T-helper 1 cell treated with Interleukin-12 subunit alpha and Interleukin-12 subunit beta and Interleukin-4 antibody, amounts not matched to agents 30 ng/mL and 1 ng/mL, for 36 hours (primary cell): ENCODE data around the gene ARHGAP42. TPM values are rescaled to one million over a fixed set of nuclear protein-coding genes. Genes with fewer than 3 reads are reported as not detected.

Experiments
- intact Hi-C: fragments of 100-400 bp; cut with micrococcal nuclease; formaldehyde crosslinking; loops from one replicate; pipeline ENCODE4 v1.15.1; 2024
- total RNA-seq: library from RNA; stranded (reverse); gene quantifications from 2 replicates; pipeline ENCODE4 v1.2.3, GENCODE V29; 2022

The ARHGAP42 gene
- total RNA-seq, 1 donor from 2014 or later: 0.25 TPM

DNA sequence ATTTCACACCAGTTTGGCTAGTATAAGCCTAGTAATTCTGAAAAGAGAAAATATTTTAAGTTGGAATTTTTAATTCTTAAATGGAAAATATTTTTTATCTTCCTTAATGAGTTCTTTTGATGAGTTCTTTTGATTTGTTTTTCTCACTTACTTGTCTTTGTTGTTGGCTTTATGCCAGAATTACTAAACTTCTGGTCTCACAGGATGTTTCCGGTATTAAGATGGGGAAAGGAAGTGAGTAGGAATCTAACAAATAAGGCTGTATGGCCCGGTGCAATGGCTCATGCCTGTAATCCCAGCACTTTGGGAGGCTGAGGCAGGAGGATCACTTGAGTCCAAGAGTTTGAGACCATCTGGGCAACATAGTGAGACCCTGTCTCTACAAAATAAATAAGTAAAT lies 106.4 kb downstream of the ARHGAP42 start:
- intact Hi-C loops: no loop called here

GRCh38 chr11:100794446-100794845 lies 107.4 kb downstream of the ARHGAP42 start:
- intact Hi-C loops: no loop called here

DNA sequence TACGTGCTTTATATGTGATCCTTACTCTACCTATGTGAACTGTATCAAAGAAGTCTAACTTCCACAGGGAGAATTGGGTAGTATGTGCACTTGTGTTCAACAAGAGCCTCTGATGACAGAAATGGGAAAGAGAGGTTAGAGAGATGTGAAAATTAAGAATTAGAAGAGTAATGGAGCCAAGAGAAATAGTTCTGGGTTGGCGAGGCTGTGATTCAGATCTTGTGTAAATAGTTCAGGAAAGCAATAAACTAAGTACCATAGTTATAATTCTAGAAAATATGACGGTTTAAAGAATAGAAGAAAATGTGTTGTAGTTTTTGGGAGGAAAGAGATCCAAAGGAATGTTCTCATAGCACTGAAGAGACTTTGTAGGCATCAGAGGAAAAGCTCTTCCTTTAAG lies 112.4 kb downstream of the ARHGAP42 start:
- intact Hi-C loops: no loop called here

DNA sequence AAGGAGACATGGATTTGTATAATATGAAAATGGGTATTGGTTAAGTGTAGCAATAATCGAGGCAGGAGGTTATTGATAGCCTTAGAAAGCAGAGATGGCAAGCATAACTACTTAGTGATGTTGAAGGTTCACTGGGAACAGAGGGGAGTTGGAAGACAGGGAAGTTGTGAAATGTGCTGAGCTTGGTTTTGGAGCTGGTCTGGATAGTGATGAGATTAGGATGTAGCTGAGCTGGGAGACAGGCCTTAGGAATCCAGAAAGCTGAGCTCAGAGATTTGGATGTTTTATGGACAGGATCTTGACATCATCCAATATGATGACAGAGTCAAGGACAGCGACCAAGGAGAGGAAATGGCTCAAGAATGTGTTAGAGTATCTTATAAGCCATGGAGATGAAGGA lies 113.1 kb downstream of the ARHGAP42 start:
- intact Hi-C loops: no loop called here

DNA sequence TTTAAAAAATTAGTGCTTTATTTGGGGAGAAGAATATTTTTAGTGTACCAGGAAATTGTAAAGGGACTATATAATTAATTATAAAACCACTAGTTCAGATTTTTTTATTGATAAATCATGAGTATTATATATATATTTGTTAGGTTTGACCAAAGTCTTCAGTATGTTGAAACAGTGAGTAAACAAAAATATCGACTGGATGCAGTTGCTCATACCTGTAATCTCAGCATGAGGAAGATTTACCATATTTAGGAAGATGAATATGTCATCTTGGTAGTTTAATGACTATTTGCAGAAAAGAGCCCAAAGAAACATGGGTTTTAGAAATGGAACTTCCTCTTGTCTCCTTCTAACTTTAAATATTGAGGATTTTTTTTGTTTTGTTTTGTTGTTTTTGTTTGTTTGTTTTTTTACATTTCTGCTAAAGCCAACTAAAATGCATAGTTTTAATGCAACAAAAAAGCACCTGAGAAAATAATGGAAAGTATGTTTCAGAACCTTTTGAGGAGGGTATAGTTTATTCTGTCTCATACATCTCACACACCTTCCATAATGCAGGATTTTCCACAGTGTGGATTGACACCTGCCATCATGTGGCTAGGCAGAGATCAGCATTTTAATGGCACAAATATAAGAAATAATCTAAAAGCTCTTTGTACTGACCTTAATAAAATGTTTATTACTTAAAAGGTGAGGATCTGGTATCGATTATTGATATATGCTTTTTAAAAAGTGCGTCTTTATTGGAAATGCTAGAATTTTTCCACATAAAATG lies 114.3 kb downstream of the ARHGAP42 start:
- intact Hi-C loops: no loop called here

DNA sequence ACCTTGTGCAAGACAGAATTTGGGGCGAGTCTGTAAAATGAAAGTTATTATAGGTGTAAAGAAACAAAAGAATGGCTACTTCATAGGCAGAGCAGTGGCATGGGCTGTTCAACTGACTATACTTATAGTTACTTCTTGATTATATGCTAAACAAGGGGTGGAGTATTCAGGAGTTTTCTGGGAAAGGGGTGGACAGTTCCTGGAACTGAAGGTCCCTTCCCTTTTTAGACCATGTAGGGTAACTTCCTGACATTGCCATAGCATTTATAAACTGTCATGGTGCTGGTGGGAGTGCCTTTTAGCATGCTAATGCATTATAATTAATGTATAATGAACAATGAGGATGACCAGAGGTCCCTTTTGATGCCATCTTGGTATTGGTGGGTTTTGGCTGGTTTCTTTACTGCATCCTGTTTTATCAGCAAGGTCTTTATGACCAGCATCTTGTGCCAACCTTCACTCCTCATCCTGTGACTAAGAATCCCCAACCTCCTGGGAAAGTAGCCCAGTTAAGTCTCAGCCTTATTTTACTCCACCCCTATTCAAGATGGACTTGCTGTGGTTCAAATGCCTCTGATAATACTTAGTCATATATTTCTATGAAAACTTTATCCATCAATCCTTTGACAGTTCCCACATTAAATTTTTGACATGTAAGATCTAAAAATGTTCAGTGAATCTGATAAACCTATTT lies 118.6 kb downstream of the ARHGAP42 start:
- intact Hi-C loops: no loop called here

DNA sequence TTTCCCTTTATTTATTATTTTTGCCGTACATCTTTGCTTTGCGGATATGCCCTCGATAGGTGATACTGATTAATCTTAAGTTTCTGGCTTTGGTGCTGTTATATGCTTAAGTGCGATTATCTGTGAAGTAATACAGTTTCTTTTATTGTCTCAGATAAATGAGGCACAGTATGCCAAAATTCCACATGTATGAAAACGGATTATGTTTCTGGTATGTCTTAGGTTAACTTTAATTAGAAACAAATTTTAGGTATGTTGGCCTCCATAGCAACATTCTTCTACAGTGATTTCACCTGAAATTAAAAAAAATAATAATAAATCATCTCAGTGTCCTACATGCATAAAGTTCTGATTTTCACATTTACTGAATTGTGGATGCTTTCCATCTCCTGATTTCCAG lies 119.2 kb downstream of the ARHGAP42 start:
- intact Hi-C loops: no loop called here

GRCh38 chr11:100808904-100809491 lies 121.9 kb downstream of the ARHGAP42 start:
- intact Hi-C loops: no loop called here

GRCh38 chr11:100810146-100810545 lies 123.1 kb downstream of the ARHGAP42 start:
- intact Hi-C loops: no loop called here

GRCh38 chr11:100810666-100811065 lies 123.6 kb downstream of the ARHGAP42 start:
- intact Hi-C loops: no loop called here

- intact Hi-C loops: no loop called here
These were observed 125.4 kb downstream of the ARHGAP42 start for GRCh38 chr11:100812517-100812916.

- intact Hi-C loops: no loop called here
These were observed 128.8 kb downstream of the ARHGAP42 start for GRCh38 chr11:100815787-100816330.

DNA sequence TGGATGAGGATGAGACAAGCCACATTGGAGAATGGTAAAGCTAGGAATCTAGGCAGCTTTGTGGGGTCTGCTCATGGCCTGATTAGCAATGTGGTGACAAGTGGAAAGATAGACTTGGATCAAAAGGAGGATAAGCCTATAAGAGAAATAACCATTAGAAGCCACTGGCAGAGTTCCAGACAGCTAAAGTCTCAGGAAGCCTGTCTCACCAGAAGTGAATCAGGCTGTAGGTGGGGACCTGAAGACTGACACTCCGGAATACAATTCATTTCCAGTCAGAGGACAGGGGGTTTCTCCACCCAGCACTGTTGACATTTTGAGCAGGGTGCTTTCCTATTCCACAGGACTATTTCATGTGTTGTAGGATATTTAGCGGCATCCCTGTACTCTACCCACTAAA lies 129.7 kb downstream of the ARHGAP42 start:
- intact Hi-C loops: no loop called here

GRCh38 chr11:100817620-100818019 lies 130.5 kb downstream of the ARHGAP42 start:
- intact Hi-C loops: no loop called here

GRCh38 chr11:100820621-100821020 lies 133.5 kb downstream of the ARHGAP42 start:
- intact Hi-C loops: no loop called here

DNA sequence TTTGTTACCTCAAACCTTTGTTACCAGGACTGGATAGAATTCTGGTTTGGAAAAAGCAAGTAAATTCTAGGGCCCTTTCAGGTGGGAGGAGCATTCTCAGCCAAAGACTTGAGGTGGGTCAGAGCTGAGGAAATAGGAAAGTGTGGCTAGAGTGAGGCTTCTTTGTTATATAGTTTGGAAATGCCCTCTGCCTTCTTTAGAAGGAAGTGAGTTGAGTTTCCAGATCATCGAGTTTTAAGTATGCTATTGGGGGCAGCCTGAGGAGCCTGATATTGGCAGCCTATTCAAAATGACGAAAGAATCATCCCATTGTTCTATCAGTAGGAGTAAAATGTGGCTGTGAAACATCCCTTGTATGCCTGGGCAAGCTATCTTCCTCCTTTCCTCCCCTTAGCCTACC lies 134.1 kb downstream of the ARHGAP42 start:
- intact Hi-C loops: no loop called here

- intact Hi-C loops: no loop called here
These were observed 136.3 kb downstream of the ARHGAP42 start for GRCh38 chr11:100823360-100823759.

GRCh38 chr11:100824041-100824809 lies 137.1 kb downstream of the ARHGAP42 start:
- intact Hi-C loops: no loop called here

GRCh38 chr11:100825626-100826025 lies 138.5 kb downstream of the ARHGAP42 start:
- intact Hi-C loops: no loop called here

- intact Hi-C loops: no loop called here
These were observed 141.0 kb downstream of the ARHGAP42 start for GRCh38 chr11:100827934-100828661.

GRCh38 chr11:100830274-100830673 lies 143.2 kb downstream of the ARHGAP42 start:
- intact Hi-C loops: no loop called here
